Measurements from ENCODE around the gene MTHFSD. TPM values are rescaled to one million over a fixed set of nuclear protein-coding genes. Genes with fewer than 3 reads are reported as not detected.

The MTHFSD gene
- total and polyA plus RNA-seq, 2 donors (not counting 3 experiments of a cell fraction or from before 2014, with no cell fraction given) = 16.7 to 21.1 TPM

- no TSS peak for BruUV-seq (replicated peaks)
- Histone ChIP-seq H3K27ac (ENCODE audit: insufficient read depth, low read depth, low read length) (no peak overlapping the region), H3K79me2 (ENCODE audit: control insufficient read depth, insufficient read depth, low read length) (no peaks in the 10 kb centered on the region), H3K9me3 (replicated peaks; ENCODE audit: control insufficient read depth, insufficient read depth, low read length) (no peaks in the 10 kb centered on the region), H3K27me3 (ENCODE audit: control insufficient read depth in 2 of 2, insufficient read depth in 2 of 2, low read length in 2 of 2) (peaks cover 42 to 78% of the 10 kb centered on the region in 2 experiments), H3K4me2 (ENCODE audit: insufficient read depth, low read length) (peak overlapping the region; percentile 20), H3K4me1 (ENCODE audit: control insufficient read depth, extremely low read depth, insufficient read depth, low read length) (no peaks in the 10 kb centered on the region), H3K9me1 (replicated peaks; ENCODE audit: control insufficient read depth, extremely low read depth, insufficient read depth, low read length) (no peaks in the 10 kb centered on the region), H4K20me1 (replicated peaks; ENCODE audit: control insufficient read depth, extremely low read depth, insufficient read depth, low read length) (no peaks in the 10 kb centered on the region), H3K9ac (replicated peaks; ENCODE audit: extremely low read depth, insufficient read depth, low read length) (peak overlapping the region; percentile 5), H3K4me3 (replicated peaks in 1 of 3; ENCODE audit: insufficient read depth in 1 of 3, low read depth in 1 of 3, low read length in 3 of 3) (peak overlapping the region; percentile 10 to 48 (median 15)), H2AFZ (ENCODE audit: low read depth, low read length) (peak overlapping the region; percentile 52), H3K36me3 (ENCODE audit: control insufficient read depth in 2 of 2, extremely low read depth in 1 of 2, insufficient read depth in 2 of 2, low read length in 2 of 2) (no peaks in the 10 kb centered on the region)
- CTCF ChIA-PET = interaction anchor here (0.7 to 3.8 kb wide), 12 partner anchors 105 to 553 kb away, joined by 3 to 31 read pairs (median 4); no protein-coding TSS in a partner anchor
- dilution Hi-C loops (cut with MboI; ENCODE audit: extremely low pct_ligation_motif_present, low sequenced_read_pairs) = loop anchor here (10.0 kb wide), 1 partner anchor 425 kb away; no protein-coding TSS in a partner anchor
- DNase-seq (ENCODE audit: low read depth, low spot score) (peak; percentile 62), FAIRE-seq (peak; percentile 31)
- intact Hi-C loops (cut with micrococcal nuclease) = loop anchor here (2.0 kb wide), 2 partner anchors 121 to 169 kb away; no protein-coding TSS in a partner anchor
- POLR2A ChIA-PET = interaction anchor here (0.6 kb wide), 1 partner anchor 182 kb away, joined by 5 read pairs; no protein-coding TSS in a partner anchor
- no peak for TF ChIP-seq FOS (IDR thresholded peaks at IDR 0.05; ENCODE audit: borderline replicate concordance, insufficient read depth, low read length)
- peak; percentile 28 for TF ChIP-seq POLR2AphosphoS5 (IDR thresholded peaks at IDR 0.05; ENCODE audit: insufficient read depth, low read depth, low read length)
- no peak for TF ChIP-seq MYC (IDR thresholded peaks at IDR 0.05; ENCODE audit: low read depth, low read length)
- no peak for TF ChIP-seq EZH2 (IDR thresholded peaks at IDR 0.05; ENCODE audit: borderline replicate concordance, low read depth, low read length, severe bottlenecking)
- TF ChIP-seq, protein P1, sequence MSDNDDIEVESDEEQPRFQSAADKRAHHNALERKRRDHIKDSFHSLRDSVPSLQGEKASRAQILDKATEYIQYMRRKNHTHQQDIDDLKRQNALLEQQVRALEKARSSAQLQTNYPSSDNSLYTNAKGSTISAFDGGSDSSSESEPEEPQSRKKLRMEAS (IDR thresholded peaks at IDR 0.05; ENCODE audit: insufficient read depth, insufficient read length) = no peak
Measured at GRCh38 chr16:86509759-86510464, 45.1 kb downstream of the MTHFSD start.
